Adipocyte (in vitro differentiated cells): Measurements from ENCODE around the gene LLGL2.
A peak's percentile ranks its signal among the peaks of the same experiment; 100 is the strongest.

Experiments
- DNase-seq: peaks from one replicate; pipeline ENCODE4 v3.0.0-alpha.2; 2015; ENCODE audit warnings: low read depth
- H3K27me3 ChIP-seq: replicated peaks from 2 replicates; pipeline ENCODE4 v1.7.0; 2013; ENCODE audit warnings: mild to moderate bottlenecking, low read length, moderate library complexity; ENCODE audit not compliant: control insufficient read depth, insufficient read depth
- H3K36me3 ChIP-seq: 2 replicates; pipeline ENCODE4 v1.7.0; 2013; ENCODE audit warnings: low read length, mild to moderate bottlenecking, moderate library complexity; ENCODE audit not compliant: control insufficient read depth, insufficient read depth, severe bottlenecking
- H3K4me1 ChIP-seq: 2 replicates; pipeline ENCODE4 v1.7.0; 2013; ENCODE audit warnings: mild to moderate bottlenecking, low read length, moderate library complexity; ENCODE audit not compliant: control insufficient read depth, insufficient read depth
- H3K4me3 ChIP-seq: 2 replicates; pipeline ENCODE4 v1.7.0; 2013; ENCODE audit warnings: mild to moderate bottlenecking, low read length, moderate library complexity
- H3K9ac ChIP-seq: 2 replicates; pipeline ENCODE4 v1.7.0; 2013; ENCODE audit warnings: mild to moderate bottlenecking, low read length, moderate library complexity
- H3K9me3 ChIP-seq: 2 replicates; pipeline ENCODE4 v1.7.0; 2013; ENCODE audit warnings: mild to moderate bottlenecking, low read length, moderate library complexity; ENCODE audit not compliant: control insufficient read depth

The LLGL2 gene

GRCh38 chr17:75610103-75610984 lies 84.8 kb downstream of the LLGL2 start:
- Histone ChIP-seq H3K4me1 (peaks cover 5% of the 10 kb centered on the region), H3K9me3 (no peaks in the 10 kb centered on the region), H3K9ac (no peak overlapping the region), H3K36me3 (no peaks in the 10 kb centered on the region), H3K4me3 (no peak overlapping the region), H3K27me3 (no peaks in the 10 kb centered on the region)
- no peak for DNase-seq

GRCh38 chr17:75611851-75612429 lies 86.4 kb downstream of the LLGL2 start:
- Histone ChIP-seq H3K4me1 (peaks cover 5% of the 10 kb centered on the region), H3K9ac (no peak overlapping the region), H3K4me3 (no peak overlapping the region), H3K27me3 (no peaks in the 10 kb centered on the region), H3K36me3 (no peaks in the 10 kb centered on the region), H3K9me3 (no peaks in the 10 kb centered on the region)
- DNase-seq, result no peak

GRCh38 chr17:75612906-75613626 lies 87.6 kb downstream of the LLGL2 start:
- DNase-seq, result no peak
- H3K36me3 ChIP-seq, result no peaks in the 10 kb centered on the region
- peaks cover 6% of the 10 kb centered on the region for H3K27me3 ChIP-seq
- no peak overlapping the region for H3K4me3 ChIP-seq
- H3K9ac ChIP-seq, result no peak overlapping the region
- no peaks in the 10 kb centered on the region for H3K9me3 ChIP-seq
- H3K4me1 ChIP-seq, result peaks cover 5% of the 10 kb centered on the region

- H3K4me1 ChIP-seq, result peaks cover 5% of the 10 kb centered on the region
- H3K36me3 ChIP-seq, result no peaks in the 10 kb centered on the region
These were observed 88.5 kb downstream of the LLGL2 start for GRCh38 chr17:75614006-75614405.

GRCh38 chr17:75614556-75615270 lies 89.2 kb downstream of the LLGL2 start:
- no peak overlapping the region for H3K4me3 ChIP-seq
- H3K27me3 ChIP-seq, result peaks cover 13% of the 10 kb centered on the region
- peaks cover 5% of the 10 kb centered on the region for H3K4me1 ChIP-seq
- DNase-seq, result no peak
- no peaks in the 10 kb centered on the region for H3K36me3 ChIP-seq
- no peak overlapping the region for H3K9ac ChIP-seq
- no peaks in the 10 kb centered on the region for H3K9me3 ChIP-seq

More at GRCh38 chr17:75614006-75614405, 88.5 kb downstream of the LLGL2 start:
- Histone ChIP-seq H3K9me3 (no peaks in the 10 kb centered on the region), H3K9ac (no peak overlapping the region), H3K4me3 (no peak overlapping the region), H3K27me3 (peaks cover 9% of the 10 kb centered on the region)
- no peak for DNase-seq

GRCh38 chr17:75615301-75615700 lies 89.8 kb downstream of the LLGL2 start:
- H3K27me3 ChIP-seq, result peaks cover 13% of the 10 kb centered on the region
- H3K4me3 ChIP-seq, result no peak overlapping the region
- H3K9me3 ChIP-seq, result no peaks in the 10 kb centered on the region
- H3K4me1 ChIP-seq, result peaks cover 5% of the 10 kb centered on the region
- H3K9ac ChIP-seq, result no peak overlapping the region
- DNase-seq, result no peak
- H3K36me3 ChIP-seq, result no peaks in the 10 kb centered on the region

GRCh38 chr17:75616521-75617122 lies 91.1 kb downstream of the LLGL2 start:
- H3K9ac ChIP-seq, result no peak overlapping the region
- peaks cover 13% of the 10 kb centered on the region for H3K27me3 ChIP-seq
- no peaks in the 10 kb centered on the region for H3K4me1 ChIP-seq
- no peak for DNase-seq
- no peaks in the 10 kb centered on the region for H3K9me3 ChIP-seq
- no peak overlapping the region for H3K4me3 ChIP-seq
- H3K36me3 ChIP-seq, result no peaks in the 10 kb centered on the region

GRCh38 chr17:75617218-75617617 lies 91.7 kb downstream of the LLGL2 start:
- Histone ChIP-seq H3K36me3 (no peaks in the 10 kb centered on the region), H3K9ac (no peak overlapping the region), H3K4me1 (no peaks in the 10 kb centered on the region), H3K9me3 (no peaks in the 10 kb centered on the region), H3K27me3 (peaks cover 13% of the 10 kb centered on the region), H3K4me3 (no peak overlapping the region)
- no peak for DNase-seq

GRCh38 chr17:75617675-75618074 lies 92.2 kb downstream of the LLGL2 start:
- no peak for DNase-seq
- Histone ChIP-seq H3K9ac (no peak overlapping the region), H3K27me3 (peaks cover 16% of the 10 kb centered on the region), H3K4me1 (no peaks in the 10 kb centered on the region), H3K9me3 (no peaks in the 10 kb centered on the region), H3K4me3 (no peak overlapping the region), H3K36me3 (no peaks in the 10 kb centered on the region)

GRCh38 chr17:75619506-75620431 lies 94.3 kb downstream of the LLGL2 start:
- Histone ChIP-seq H3K4me1 (no peaks in the 10 kb centered on the region), H3K9ac (no peak overlapping the region), H3K9me3 (no peaks in the 10 kb centered on the region), H3K27me3 (peaks cover 18% of the 10 kb centered on the region), H3K4me3 (no peak overlapping the region), H3K36me3 (no peaks in the 10 kb centered on the region)
- DNase-seq, result peak; percentile 46
